Aorta (tissue), 5 donors: Measurements from ENCODE around the gene FOSL1. TPM values are rescaled to one million over a fixed set of nuclear protein-coding genes. Genes with fewer than 3 reads are reported as not detected.

Experiments
- ATAC-seq: fragments of 200-7000 bp; cut with Tn5 transposase; one replicate; pipeline ENCODE4 v1.9.1; 2022; ENCODE audit warnings: moderate library complexity; ENCODE audit not compliant: low FRiP score
- DNase-seq, 2 donors: peaks; one replicate each; pipeline ENCODE4 v3.0.0-alpha.2; 2020
- H3K27ac ChIP-seq, 2 donors: one replicate each; pipeline ENCODE4 v1.5.1; 2013; ENCODE audit warnings: low read length in 2 of 2, mild to moderate bottlenecking in 2 of 2, moderate library complexity in 2 of 2, control low read depth in 1 of 2, inconsistent platforms in 1 of 2, low read depth in 1 of 2
- H3K27me3 ChIP-seq, 2 donors: one replicate each; pipeline ENCODE4 v1.6.1; 2013; ENCODE audit warnings: control low read depth in 1 of 2, low read length in 1 of 2, mild to moderate bottlenecking in 1 of 2, moderate library complexity in 1 of 2; ENCODE audit not compliant: insufficient read depth in 2 of 2, control insufficient read depth in 1 of 2
- H3K36me3 ChIP-seq, 2 donors: one replicate each; pipeline ENCODE4 v1.6.1; 2013; ENCODE audit warnings: control low read depth in 1 of 2, low read length in 1 of 2, mild to moderate bottlenecking in 1 of 2; ENCODE audit not compliant: insufficient read depth in 2 of 2, control insufficient read depth in 1 of 2
- H3K4me1 ChIP-seq, 2 donors: one replicate each; pipeline ENCODE4 v1.6.1; 2013; ENCODE audit warnings: low read length in 2 of 2, control low read depth in 1 of 2, mild to moderate bottlenecking in 1 of 2, moderate library complexity in 1 of 2; ENCODE audit not compliant: insufficient read depth in 2 of 2, control insufficient read depth in 1 of 2
- H3K4me3 ChIP-seq, 2 donors: one replicate each; pipeline ENCODE4 v1.5.1; 2013; ENCODE audit warnings: low read length in 2 of 2, control low read depth in 1 of 2, mild to moderate bottlenecking in 1 of 2
- H3K9me3 ChIP-seq: one replicate; pipeline ENCODE4 v1.6.1; 2013; ENCODE audit warnings: mild to moderate bottlenecking, low read length; ENCODE audit not compliant: control insufficient read depth
- WGBS, 2 donors: extraction: QIAGEN DNeasy Blood & Tissue Kit; methylation state at CpG; one replicate each; pipeline ENCODE4 v1.1.7; 2013; 5-methylcytosine and 5-hydroxymethylcytosine counted together
- intact Hi-C, 2 donors: fragments of 100-400 bp; cut with DNase I; formaldehyde crosslinking; loops; one replicate each; pipeline versions ENCODE4 v1.14.2 to v1.15.0; 2022
- polyA plus RNA-seq, 2 donors: library from polyadenylated mRNA; stranded (reverse); fragments of 200-250 nt; gene quantifications; one replicate each; pipeline ENCODE4 v1.2.3, GENCODE V29; 2013
- total RNA-seq, 2 donors: library from RNA; stranded (reverse); fragmentation: NEBNext Ultra II Directional; extraction: Animal tissue kit (Norgen Biotek cat#: 25700); gene quantifications; one replicate each; pipeline ENCODE4 v1.2.1, GENCODE V29; 2021
- donor health status: healthy with polysubstance abuse.
- donor health status: Bipolar disorder and iron deficiency.
- donor health status: DM: no; HTN: no; CAD: no.
- donor health status: DM: no; HTN: no; CAD: no.
- donor health status: DM: yes; HTN: yes; CAD: no.

FOSL1 gene
- total and polyA plus RNA-seq, 4 donors = 1.6 to 31.9 (median 6.8) TPM

GRCh38 chr11:65917434-65918210, 17.4 kb upstream of the FOSL1 start:
- 58 to 59% methylated on average over 35 of the region's 35 CpGs for WGBS, 2 donors
- intact Hi-C loops = loop anchor here in 1 of 2 donors (2.0 kb wide), 1 partner anchor 29 kb away; the partner anchor contains the start of gene FIBP
- no peaks in the 10 kb centered on the region for H3K27me3 ChIP-seq
- peak overlapping the region; percentile 68 to 89 for H3K4me3 ChIP-seq
- peaks cover 0 to 1% of the 10 kb centered on the region in 2 donors for H3K4me1 ChIP-seq
- H3K9me3 ChIP-seq = no peaks in the 10 kb centered on the region
- H3K36me3 ChIP-seq = no peaks in the 10 kb centered on the region
- peak overlapping the region; percentile 83 to 91 for H3K27ac ChIP-seq
- ATAC-seq = no peak
- DNase-seq = no peak

GRCh38 chr11:65917077-65917433, 16.9 kb upstream of the FOSL1 start:
- H3K4me3 ChIP-seq = no peak overlapping the region
- H3K27me3 ChIP-seq = no peaks in the 10 kb centered on the region
- ATAC-seq (no peak), DNase-seq (no peak)
- WGBS, 2 donors = 88 to 100% methylated on average over 3 of the region's 3 CpGs
- no peaks in the 10 kb centered on the region for H3K9me3 ChIP-seq
- H3K27ac ChIP-seq = peak overlapping the region; percentile 23 to 91
- peaks cover 0 to 1% of the 10 kb centered on the region in 2 donors for H3K4me1 ChIP-seq
- no peaks in the 10 kb centered on the region for H3K36me3 ChIP-seq
- intact Hi-C loops = no loop called here

- no peaks in the 10 kb centered on the region for H3K27me3 ChIP-seq
- intact Hi-C loops = no loop called here
- no peak overlapping the region for H3K4me3 ChIP-seq
- H3K27ac ChIP-seq = peak overlapping the region; percentile 45 to 91
- no peak for ATAC-seq
- no peak for DNase-seq
- peaks cover 0 to 1% of the 10 kb centered on the region in 2 donors for H3K4me1 ChIP-seq
- H3K9me3 ChIP-seq = no peaks in the 10 kb centered on the region
- no peaks in the 10 kb centered on the region for H3K36me3 ChIP-seq
- WGBS, 2 donors = 51 to 56% methylated on average over 7 of the region's 7 CpGs
Observed at GRCh38 chr11:65916391-65916790, 16.2 kb upstream of the FOSL1 start.

- peak overlapping the region; percentile 45 to 91 for H3K27ac ChIP-seq
- H3K27me3 ChIP-seq = no peaks in the 10 kb centered on the region
- 0 to 6% methylated on average over 13 of the region's 13 CpGs for WGBS, 2 donors
- H3K4me3 ChIP-seq = no peak overlapping the region
- H3K36me3 ChIP-seq = no peaks in the 10 kb centered on the region
- H3K9me3 ChIP-seq = no peaks in the 10 kb centered on the region
- intact Hi-C loops = no loop called here
- DNase-seq (peak; percentile 94 to 96), ATAC-seq (peak; percentile 64)
- H3K4me1 ChIP-seq = peaks cover 0 to 1% of the 10 kb centered on the region in 2 donors
Observed at GRCh38 chr11:65915821-65916251, 15.6 kb upstream of the FOSL1 start.

- ATAC-seq = no peak
- no peaks in the 10 kb centered on the region for H3K27me3 ChIP-seq
- intact Hi-C loops = no loop called here
- DNase-seq = no peak
- 45 to 65% methylated on average over 7 to 10 of the region's 10 CpGs for WGBS, 2 donors
- H3K4me1 ChIP-seq = peaks cover 0 to 1% of the 10 kb centered on the region in 2 donors
- H3K27ac ChIP-seq = peak overlapping the region; percentile 4 to 87
- no peak overlapping the region for H3K4me3 ChIP-seq
- H3K36me3 ChIP-seq = no peaks in the 10 kb centered on the region
- no peaks in the 10 kb centered on the region for H3K9me3 ChIP-seq
Observed at GRCh38 chr11:65915101-65915820, 15.1 kb upstream of the FOSL1 start.

GRCh38 chr11:65912845-65913244, 12.7 kb upstream of the FOSL1 start:
- peaks cover 0 to 1% of the 10 kb centered on the region in 2 donors for H3K4me1 ChIP-seq
- no peak for DNase-seq

GRCh38 chr11:65911682-65912568, 11.7 kb upstream of the FOSL1 start:
- H3K9me3 ChIP-seq = no peaks in the 10 kb centered on the region
- H3K4me1 ChIP-seq = peaks cover 0 to 1% of the 10 kb centered on the region in 2 donors
- WGBS, 2 donors = 11% methylated on average over 14 of the region's 14 CpGs
- no peak overlapping the region for H3K4me3 ChIP-seq
- no peak overlapping the region for H3K27ac ChIP-seq
- H3K27me3 ChIP-seq = no peaks in the 10 kb centered on the region
- no peaks in the 10 kb centered on the region for H3K36me3 ChIP-seq
- peak; percentile 79 to 87 for DNase-seq
- intact Hi-C loops = no loop called here
- peak; percentile 52 for ATAC-seq

More at GRCh38 chr11:65912845-65913244, 12.7 kb upstream of the FOSL1 start:
- 13 to 34% methylated on average over 4 of the region's 4 CpGs for WGBS, 2 donors
- no peaks in the 10 kb centered on the region for H3K27me3 ChIP-seq
- no peak overlapping the region for H3K27ac ChIP-seq
- H3K9me3 ChIP-seq = no peaks in the 10 kb centered on the region
- no peaks in the 10 kb centered on the region for H3K36me3 ChIP-seq
- no peak for ATAC-seq
- intact Hi-C loops = no loop called here
- no peak overlapping the region for H3K4me3 ChIP-seq

- Histone ChIP-seq H3K36me3 (no peaks in the 10 kb centered on the region), H3K4me3 (no peak overlapping the region), H3K4me1 (no peaks in the 10 kb centered on the region), H3K27me3 (no peaks in the 10 kb centered on the region), H3K27ac (no peak overlapping the region), H3K9me3 (no peaks in the 10 kb centered on the region)
- intact Hi-C loops = no loop called here
- ATAC-seq (no peak), DNase-seq (no peak)
- 86 to 91% methylated on average over 6 of the region's 6 CpGs for WGBS, 2 donors
Observed at GRCh38 chr11:65907878-65908277, 7.7 kb upstream of the FOSL1 start.
